CD4-positive, alpha-beta T cell (primary cell): ENCODE measurements around the gene SLC29A1. TPM values are rescaled to one million over a fixed set of nuclear protein-coding genes. Genes with fewer than 3 reads are reported as not detected.

Experiments used
- ATAC-seq: fragments of 200-7000 bp; cut with Tn5 transposase; one replicate; pipeline ENCODE4 v1.10.0; 2022; ENCODE audit warnings: mild to moderate bottlenecking; ENCODE audit not compliant: poor library complexity
- CTCF ChIA-PET: fragments of 350-600 bp; sonication (Branson Sonifier 250); formaldehyde crosslinking; loops from one replicate; lab custom pipeline; 2021; ENCODE audit warnings: antibody characterized with exemption, inconsistent platforms; lab: Charles Lee
- POLR2A ChIA-PET: fragments of 350-600 bp; sonication (Branson Sonifier 250); formaldehyde crosslinking; loops from one replicate; lab custom pipeline; 2021; ENCODE audit warnings: antibody characterized with exemption, inconsistent platforms; lab: Charles Lee
- DNase-seq, 14 experiments: peaks; one replicate each; pipeline ENCODE4 v3.0.0-alpha.2; 2013 to 2020; ENCODE audit warnings: mixed read lengths in 2 of 14
- H3K27ac ChIP-seq, 2 donors: one replicate each; pipeline versions ENCODE4 v1.5.1 to v1.7.0; 2013; ENCODE audit warnings: low read length in 2 of 2, low read depth in 1 of 2, mild to moderate bottlenecking in 1 of 2
- H3K27me3 ChIP-seq, 2 experiments: 1 replicate in 1 of 2; 2 replicates in 1 of 2; pipeline versions ENCODE4 v1.6.1 to v1.7.0; 2013; ENCODE audit warnings: low read length in 2 of 2, control low read depth in 1 of 2, mild to moderate bottlenecking in 1 of 2, moderate library complexity in 1 of 2; ENCODE audit not compliant: insufficient read depth in 2 of 2, control insufficient read depth in 1 of 2
- H3K36me3 ChIP-seq: one replicate; pipeline ENCODE4 v1.6.1; 2013; ENCODE audit warnings: low read length, control low read depth; ENCODE audit not compliant: insufficient read depth
- H3K4me1 ChIP-seq: one replicate; pipeline ENCODE4 v1.6.1; 2013; ENCODE audit warnings: low read length, control low read depth; ENCODE audit not compliant: insufficient read depth
- H3K4me3 ChIP-seq: one replicate; pipeline ENCODE4 v1.5.1; 2013; ENCODE audit warnings: mild to moderate bottlenecking, low read length, moderate library complexity
- H3K9me3 ChIP-seq, 2 experiments: 1 replicate in 1 of 2; 2 replicates in 1 of 2; pipeline versions ENCODE4 v1.6.1 to v1.7.0; 2013; ENCODE audit warnings: low read length in 2 of 2, mild to moderate bottlenecking in 2 of 2, control low read depth in 1 of 2, moderate library complexity in 1 of 2; ENCODE audit not compliant: control insufficient read depth in 1 of 2, insufficient read depth in 1 of 2
- H3K27ac Mint-ChIP-seq: one replicate; pipeline ENCODE4 v1.8.0; 2020; ENCODE audit warnings: mixed read lengths
- H3K27me3 Mint-ChIP-seq: one replicate; pipeline ENCODE4 v1.8.0; 2021; ENCODE audit warnings: mixed read lengths
- H3K36me3 Mint-ChIP-seq: one replicate; pipeline ENCODE4 v1.8.0; 2021; ENCODE audit warnings: low read depth, mixed read lengths
- H3K4me1 Mint-ChIP-seq: one replicate; pipeline ENCODE4 v1.8.0; 2021; ENCODE audit warnings: low read depth, mixed read lengths
- H3K4me3 Mint-ChIP-seq: one replicate; pipeline ENCODE4 v1.8.0; 2020; ENCODE audit warnings: mild to moderate bottlenecking, mixed read lengths
- H3K9me3 Mint-ChIP-seq: one replicate; pipeline ENCODE4 v1.8.0; 2020; ENCODE audit warnings: mixed read lengths
- intact Hi-C, 2 experiments: fragments of 100-400 bp; cut with DNase I in 1 of 2; cut with micrococcal nuclease in 1 of 2; formaldehyde crosslinking; loops; one replicate each; pipeline versions ENCODE4 v1.15.1 to v1.9.0; 2023 to 2025; cut with DNase I, micrococcal nuclease
- total RNA-seq, 174 experiments: library from RNA in 2 of 174; stranded (reverse) in 2 of 174; gene quantifications; one replicate each; pipeline ENCODE4 v1.2.3 and lab custom pipeline; 2021 to 2026
- TF ChIP-seq, protein P1 (sequence below): fragments of 200-600 bp; IDR thresholded peaks from one replicate; pipeline ENCODE4 v1.8.0; 2022; ENCODE audit warnings: antibody characterized with exemption, mild to moderate bottlenecking

SLC29A1 gene
- total RNA-seq, 2 experiments from 2014 or later, result 0.67 to 1.3 TPM

GRCh38 chr6:44219815-44220784 is 3.3 kb upstream of the SLC29A1 start:
- peaks cover 38% of the 10 kb centered on the region for H3K4me1 ChIP-seq
- peaks cover 36% of the 10 kb centered on the region for H3K4me1 Mint-ChIP-seq
- no peak overlapping the region for H3K4me3 ChIP-seq
- no peak for ATAC-seq
- H3K36me3 ChIP-seq, result no peaks in the 10 kb centered on the region
- H3K27ac ChIP-seq, result no peak overlapping the region
- H3K9me3 ChIP-seq, result peaks cover 0 to 3% of the 10 kb centered on the region in 2 experiments
- H3K27ac Mint-ChIP-seq, result no peak overlapping the region
- CTCF ChIA-PET, result interaction anchor here (0.9 kb wide), 1 partner anchor 25 kb away, joined by 3 read pairs; no protein-coding TSS in a partner anchor
- intact Hi-C loops, result loop anchor here (5.0 to 10.0 kb wide), 2 partner anchors 37 to 585 kb away; partner anchors contain the start of genes SLC35B2 (in 2 of the 2) and MAD2L1BP (in 1 of the 2)
- TF ChIP-seq, protein P1, sequence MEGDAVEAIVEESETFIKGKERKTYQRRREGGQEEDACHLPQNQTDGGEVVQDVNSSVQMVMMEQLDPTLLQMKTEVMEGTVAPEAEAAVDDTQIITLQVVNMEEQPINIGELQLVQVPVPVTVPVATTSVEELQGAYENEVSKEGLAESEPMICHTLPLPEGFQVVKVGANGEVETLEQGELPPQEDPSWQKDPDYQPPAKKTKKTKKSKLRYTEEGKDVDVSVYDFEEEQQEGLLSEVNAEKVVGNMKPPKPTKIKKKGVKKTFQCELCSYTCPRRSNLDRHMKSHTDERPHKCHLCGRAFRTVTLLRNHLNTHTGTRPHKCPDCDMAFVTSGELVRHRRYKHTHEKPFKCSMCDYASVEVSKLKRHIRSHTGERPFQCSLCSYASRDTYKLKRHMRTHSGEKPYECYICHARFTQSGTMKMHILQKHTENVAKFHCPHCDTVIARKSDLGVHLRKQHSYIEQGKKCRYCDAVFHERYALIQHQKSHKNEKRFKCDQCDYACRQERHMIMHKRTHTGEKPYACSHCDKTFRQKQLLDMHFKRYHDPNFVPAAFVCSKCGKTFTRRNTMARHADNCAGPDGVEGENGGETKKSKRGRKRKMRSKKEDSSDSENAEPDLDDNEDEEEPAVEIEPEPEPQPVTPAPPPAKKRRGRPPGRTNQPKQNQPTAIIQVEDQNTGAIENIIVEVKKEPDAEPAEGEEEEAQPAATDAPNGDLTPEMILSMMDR, result no peak
- H3K36me3 Mint-ChIP-seq, result no peaks in the 10 kb centered on the region
- peaks cover 4 to 7% of the 10 kb centered on the region in 2 experiments for H3K27me3 ChIP-seq
- POLR2A ChIA-PET, result interaction anchor here (1.4 kb wide), 1 partner anchor 27 kb away, joined by 6 read pairs; the partner anchor contains the start of gene HSP90AB1
- DNase-seq, result no peak
- no peaks in the 10 kb centered on the region for H3K9me3 Mint-ChIP-seq
- H3K27me3 Mint-ChIP-seq, result no peaks in the 10 kb centered on the region
- H3K4me3 Mint-ChIP-seq, result peak overlapping the region; percentile 45

DNA sequence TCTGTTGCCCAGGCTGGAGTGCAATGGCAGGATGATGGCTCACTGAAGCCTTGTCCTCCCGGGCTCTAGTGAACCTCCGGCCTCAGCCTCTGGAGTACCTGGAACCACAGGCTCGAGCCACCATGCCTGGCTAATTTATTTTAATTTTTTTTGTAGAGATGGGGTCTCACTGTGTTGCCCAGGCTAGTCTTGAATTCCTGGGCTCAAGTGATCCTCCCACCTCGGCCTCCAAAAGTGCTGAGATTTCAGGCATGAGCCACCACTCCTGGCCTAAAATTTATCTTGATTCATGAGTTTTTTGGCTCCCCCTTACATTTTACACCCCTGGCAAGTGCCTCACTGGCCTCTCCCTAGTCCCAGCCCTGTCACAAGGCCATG is 2.5 kb upstream of the SLC29A1 start:
- POLR2A ChIA-PET, result interaction anchor here (2.5 to 5.8 kb wide), 2 partner anchors 17 to 25 kb away, joined by 8 to 62 read pairs; partner anchors contain the start of gene HSP90AB1
- DNase-seq, result no peak
- no peaks in the 10 kb centered on the region for H3K27me3 Mint-ChIP-seq
- Histone ChIP-seq H3K4me3 (no peak overlapping the region), H3K4me1 (peaks cover 38% of the 10 kb centered on the region), H3K27ac (no peak overlapping the region), H3K36me3 (no peaks in the 10 kb centered on the region), H3K27me3 (peaks cover 4 to 7% of the 10 kb centered on the region in 2 experiments), H3K9me3 (peaks cover 0 to 3% of the 10 kb centered on the region in 2 experiments)
- CTCF ChIA-PET, result interaction anchor here (0.6 to 1.2 kb wide), 7 partner anchors 8 to 84 kb away, joined by 3 to 12 read pairs (median 3); partner anchors contain the start of genes HSP90AB1 and SLC35B2
- intact Hi-C loops, result loop anchor here (1.0 to 10.0 kb wide), 3 partner anchors 17 to 586 kb away; partner anchors contain the start of genes SLC35B2 (in 2 of the 2) and MAD2L1BP (in 1 of the 2)
- no peak for ATAC-seq
- TF ChIP-seq, protein P1, result no peak
- no peaks in the 10 kb centered on the region for H3K9me3 Mint-ChIP-seq
- H3K27ac Mint-ChIP-seq, result no peak overlapping the region
- H3K4me1 Mint-ChIP-seq, result peaks cover 36% of the 10 kb centered on the region
- H3K36me3 Mint-ChIP-seq, result no peaks in the 10 kb centered on the region
- H3K4me3 Mint-ChIP-seq, result peak overlapping the region; percentile 77

DNA sequence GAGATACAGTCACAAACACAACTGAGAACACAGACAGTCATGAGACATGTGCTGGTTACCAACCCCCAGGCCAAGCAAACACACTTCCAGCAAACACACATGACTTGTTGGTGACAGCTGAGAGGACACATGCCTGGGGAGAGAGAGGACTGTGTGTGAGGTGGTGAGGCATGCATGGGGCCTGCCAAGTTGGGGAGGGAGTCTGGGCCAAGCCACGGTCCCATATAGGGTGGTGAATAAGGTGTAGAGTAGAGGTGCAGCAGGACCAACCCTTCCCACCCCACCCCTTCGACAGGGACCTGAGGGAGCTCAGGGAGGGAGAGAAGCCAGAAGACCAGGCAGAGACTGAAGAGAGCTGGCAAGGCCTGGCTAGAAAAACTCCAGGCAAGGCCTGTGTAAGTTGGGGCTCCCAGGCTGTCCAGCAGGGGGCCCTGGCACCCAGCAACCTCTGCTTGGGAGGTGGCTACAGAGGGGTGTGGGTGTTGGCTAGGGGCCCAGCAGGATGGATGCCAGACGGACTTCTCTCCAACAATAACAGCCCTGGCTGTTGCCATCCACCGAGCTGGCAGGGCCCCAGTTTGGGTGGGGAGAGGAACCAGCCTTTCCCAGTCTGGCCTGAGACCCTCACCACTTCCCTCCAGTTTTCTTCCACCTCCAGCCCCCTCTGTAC is 2.0 kb upstream of the SLC29A1 start:
- Histone ChIP-seq H3K27me3 (peaks cover 4 to 7% of the 10 kb centered on the region in 2 experiments), H3K4me3 (no peak overlapping the region), H3K27ac (no peak overlapping the region), H3K36me3 (no peaks in the 10 kb centered on the region), H3K9me3 (peaks cover 0 to 3% of the 10 kb centered on the region in 2 experiments), H3K4me1 (peaks cover 38% of the 10 kb centered on the region)
- H3K4me3 Mint-ChIP-seq, result peak overlapping the region; percentile 77
- intact Hi-C loops, result loop anchor here (1.0 to 10.0 kb wide), 3 partner anchors 17 to 587 kb away; partner anchors contain the start of genes SLC35B2 (in 2 of the 2) and MAD2L1BP (in 1 of the 2)
- no peaks in the 10 kb centered on the region for H3K36me3 Mint-ChIP-seq
- DNase-seq (peak; percentile 60 to 88 (median 72)), ATAC-seq (peak; percentile 67)
- CTCF ChIA-PET, result interaction anchor here (0.6 to 1.2 kb wide), 6 partner anchors 9 to 84 kb away, joined by 3 to 12 read pairs (median 4); partner anchors contain the start of genes HSP90AB1 and SLC35B2
- H3K4me1 Mint-ChIP-seq, result peaks cover 36% of the 10 kb centered on the region
- no peaks in the 10 kb centered on the region for H3K27me3 Mint-ChIP-seq
- no peaks in the 10 kb centered on the region for H3K9me3 Mint-ChIP-seq
- peak overlapping the region; percentile 39 for H3K27ac Mint-ChIP-seq
- POLR2A ChIA-PET, result interaction anchor here (2.5 to 5.8 kb wide), 2 partner anchors 16 to 25 kb away, joined by 8 to 62 read pairs; partner anchors contain the start of gene HSP90AB1
- TF ChIP-seq, protein P1, result peak; percentile 66
